Measurements from ENCODE around the gene PCDHGA10.
"Not testable (repeated sequence)": the region's sequence is repeated elsewhere in the genome, so short reads cannot be mapped to it uniquely, and the experiment has no call there.

PCDHGA10 gene

GRCh38 chr5:141382469-141383294, 30.1 kb upstream of the PCDHGA10 start, which contains the start of gene PCDHGA7:
Gene PCDHGA7 (plus strand): TSS chr5:141382742. CDS start chr5:141382900, 158 bp downstream.
- H3K27ac ChIP-seq (ENCODE audit: low read depth, low read length), result no peak within 1 kb of the TSS
- peaks cover 80% of the 10 kb centered on the region for H3K27me3 ChIP-seq (ENCODE audit: insufficient read depth, low read length)
- H3K79me2 ChIP-seq (ENCODE audit: control insufficient read depth, insufficient read depth, low read length, unreplicated experiment), result no peaks in the 10 kb centered on the region
- H3K4me3 ChIP-seq (ENCODE audit: low read depth, low read length), result peak within 1 kb of the TSS; percentile 67
- no peaks in the 10 kb centered on the region for H3K4me1 ChIP-seq (ENCODE audit: control insufficient read depth, insufficient read depth, low read length, unreplicated experiment)
- H3K36me3 ChIP-seq (ENCODE audit: insufficient read depth, low read length), result no peaks in the 10 kb centered on the region
- no peak within 1 kb of the TSS for H2AFZ ChIP-seq (ENCODE audit: low read length, unreplicated experiment)

- Histone ChIP-seq H3K79me2 (ENCODE audit: control insufficient read depth, insufficient read depth, low read length, unreplicated experiment) (no peaks in the 10 kb centered on the region), H3K27me3 (ENCODE audit: insufficient read depth, low read length) (peaks cover 83% of the 10 kb centered on the region), H3K27ac (ENCODE audit: low read depth, low read length) (no peak overlapping the region), H3K4me1 (ENCODE audit: control insufficient read depth, insufficient read depth, low read length, unreplicated experiment) (no peaks in the 10 kb centered on the region), H3K4me3 (ENCODE audit: low read depth, low read length) (no peak overlapping the region), H2AFZ (ENCODE audit: low read length, unreplicated experiment) (no peak overlapping the region), H3K36me3 (ENCODE audit: insufficient read depth, low read length) (no peaks in the 10 kb centered on the region)
Observed at GRCh38 chr5:141383345-141383744, 29.4 kb upstream of the PCDHGA10 start.

- Histone ChIP-seq H2AFZ (ENCODE audit: low read length, unreplicated experiment) (no peak overlapping the region), H3K4me1 (ENCODE audit: control insufficient read depth, insufficient read depth, low read length, unreplicated experiment) (no peaks in the 10 kb centered on the region), H3K4me3 (ENCODE audit: low read depth, low read length) (no peak overlapping the region), H3K36me3 (ENCODE audit: insufficient read depth, low read length) (no peaks in the 10 kb centered on the region), H3K27ac (ENCODE audit: low read depth, low read length) (no peak overlapping the region), H3K27me3 (ENCODE audit: insufficient read depth, low read length) (peaks cover 84% of the 10 kb centered on the region), H3K79me2 (ENCODE audit: control insufficient read depth, insufficient read depth, low read length, unreplicated experiment) (no peaks in the 10 kb centered on the region)
Observed at GRCh38 chr5:141384471-141385267, 28.1 kb upstream of the PCDHGA10 start.

- not testable (repeated sequence) for H3K27ac ChIP-seq (ENCODE audit: low read depth, low read length); H3K79me2 ChIP-seq (ENCODE audit: control insufficient read depth, insufficient read depth, low read length, unreplicated experiment); H2AFZ ChIP-seq (ENCODE audit: low read length, unreplicated experiment); H3K36me3 ChIP-seq (ENCODE audit: insufficient read depth, low read length); H3K4me1 ChIP-seq (ENCODE audit: control insufficient read depth, insufficient read depth, low read length, unreplicated experiment)
- Histone ChIP-seq H3K27me3 (ENCODE audit: insufficient read depth, low read length) (peaks cover 88% of the 10 kb centered on the region), H3K4me3 (ENCODE audit: low read depth, low read length) (peak within 1 kb of the TSS; percentile 56)
Observed at GRCh38 chr5:141387557-141388311, 25.1 kb upstream of the PCDHGA10 start, which contains the start of gene PCDHGB4. Gene PCDHGB4 (plus strand): TSS chr5:141387698. CDS start chr5:141387885, 187 bp downstream.

- peaks cover 88% of the 10 kb centered on the region for H3K27me3 ChIP-seq (ENCODE audit: insufficient read depth, low read length)
- H3K4me3 ChIP-seq (ENCODE audit: low read depth, low read length), result peak overlapping the region; percentile 36; the same call in 1 of the 2 replicates
- no peaks in the 10 kb centered on the region for H3K36me3 ChIP-seq (ENCODE audit: insufficient read depth, low read length)
- H3K79me2 ChIP-seq (ENCODE audit: control insufficient read depth, insufficient read depth, low read length, unreplicated experiment), result no peaks in the 10 kb centered on the region
- H3K27ac ChIP-seq (ENCODE audit: low read depth, low read length), result no peak overlapping the region
- H2AFZ ChIP-seq (ENCODE audit: low read length, unreplicated experiment), result no peak overlapping the region
- no peaks in the 10 kb centered on the region for H3K4me1 ChIP-seq (ENCODE audit: control insufficient read depth, insufficient read depth, low read length, unreplicated experiment)
Observed at GRCh38 chr5:141388661-141389060, 24.1 kb upstream of the PCDHGA10 start.

GRCh38 chr5:141389153-141390042, 23.4 kb upstream of the PCDHGA10 start:
- Histone ChIP-seq H3K27ac (ENCODE audit: low read depth, low read length) (no peak overlapping the region), H3K79me2 (ENCODE audit: control insufficient read depth, insufficient read depth, low read length, unreplicated experiment) (no peaks in the 10 kb centered on the region), H2AFZ (ENCODE audit: low read length, unreplicated experiment) (no peak overlapping the region), H3K4me1 (ENCODE audit: control insufficient read depth, insufficient read depth, low read length, unreplicated experiment) (no peaks in the 10 kb centered on the region), H3K27me3 (ENCODE audit: insufficient read depth, low read length) (peaks cover 87% of the 10 kb centered on the region), H3K4me3 (ENCODE audit: low read depth, low read length) (no peak overlapping the region), H3K36me3 (ENCODE audit: insufficient read depth, low read length) (no peaks in the 10 kb centered on the region)

- Histone ChIP-seq H2AFZ (ENCODE audit: low read length, unreplicated experiment) (no peak within 1 kb of the TSS), H3K27me3 (ENCODE audit: insufficient read depth, low read length) (peaks cover 82% of the 10 kb centered on the region), H3K27ac (ENCODE audit: low read depth, low read length) (no peak within 1 kb of the TSS), H3K4me1 (ENCODE audit: control insufficient read depth, insufficient read depth, low read length, unreplicated experiment) (no peaks in the 10 kb centered on the region), H3K4me3 (ENCODE audit: low read depth, low read length) (peak within 1 kb of the TSS; percentile 67), H3K79me2 (ENCODE audit: control insufficient read depth, insufficient read depth, low read length, unreplicated experiment) (no peaks in the 10 kb centered on the region), H3K36me3 (ENCODE audit: insufficient read depth, low read length) (no peaks in the 10 kb centered on the region)
Observed at GRCh38 chr5:141392429-141393198, 20.2 kb upstream of the PCDHGA10 start, which contains the start of gene PCDHGA8. Gene PCDHGA8 (plus strand): TSS chr5:141392633. CDS start chr5:141392814, 181 bp downstream.

- peak overlapping the region; percentile 67; the same call in 1 of the 2 replicates for H3K4me3 ChIP-seq (ENCODE audit: low read depth, low read length)
- H3K27me3 ChIP-seq (ENCODE audit: insufficient read depth, low read length), result peaks cover 81% of the 10 kb centered on the region
- H3K79me2 ChIP-seq (ENCODE audit: control insufficient read depth, insufficient read depth, low read length, unreplicated experiment), result no peaks in the 10 kb centered on the region
- no peak overlapping the region for H2AFZ ChIP-seq (ENCODE audit: low read length, unreplicated experiment)
- H3K4me1 ChIP-seq (ENCODE audit: control insufficient read depth, insufficient read depth, low read length, unreplicated experiment), result no peaks in the 10 kb centered on the region
- H3K27ac ChIP-seq (ENCODE audit: low read depth, low read length), result no peak overlapping the region
- no peaks in the 10 kb centered on the region for H3K36me3 ChIP-seq (ENCODE audit: insufficient read depth, low read length)
Observed at GRCh38 chr5:141393267-141393666, 19.5 kb upstream of the PCDHGA10 start.

GRCh38 chr5:141394401-141395187, 18.2 kb upstream of the PCDHGA10 start:
- not testable (repeated sequence) for H2AFZ ChIP-seq (ENCODE audit: low read length, unreplicated experiment); H3K4me3 ChIP-seq (ENCODE audit: low read depth, low read length); H3K36me3 ChIP-seq (ENCODE audit: insufficient read depth, low read length); H3K79me2 ChIP-seq (ENCODE audit: control insufficient read depth, insufficient read depth, low read length, unreplicated experiment); H3K27ac ChIP-seq (ENCODE audit: low read depth, low read length); H3K4me1 ChIP-seq (ENCODE audit: control insufficient read depth, insufficient read depth, low read length, unreplicated experiment)
- H3K27me3 ChIP-seq (ENCODE audit: insufficient read depth, low read length), result peaks cover 80% of the 10 kb centered on the region
